H1 (cell line): Measurements from ENCODE around the gene STRIP2.

Source experiments
- CTCF ChIP-seq, 3 experiments: IDR thresholded peaks; 1 replicate in 2 of 3; 2 replicates in 1 of 3; pipeline versions ENCODE4 v1.5.1 to v1.6.1; 2011; ENCODE audit warnings: low read length in 3 of 3, mild to moderate bottlenecking in 3 of 3, inconsistent platforms in 2 of 3, low read depth in 1 of 3, moderate library complexity in 1 of 3; ENCODE audit not compliant: insufficient read depth in 1 of 3; ENCODE audit errors: control extremely low read depth in 1 of 3
- EGR1 ChIP-seq: IDR thresholded peaks from 2 replicates; pipeline ENCODE4 v1.6.1; 2011; ENCODE audit warnings: low read depth, low read length, borderline replicate concordance
- EZH2 ChIP-seq: fragments of 200-600 bp; sonication (generic); IDR thresholded peaks from 2 replicates; pipeline ENCODE4 v1.7.1; 2012; ENCODE audit warnings: low read depth, mild to moderate bottlenecking, moderate library complexity, low read length, inconsistent platforms; ENCODE audit not compliant: severe bottlenecking
- POLR2A ChIP-seq, 2 experiments: IDR thresholded peaks; 1 replicate in 1 of 2; 2 replicates in 1 of 2; pipeline ENCODE4 v1.6.1; 2011; ENCODE audit warnings: low read depth in 2 of 2, low read length in 2 of 2, mild to moderate bottlenecking in 2 of 2; ENCODE audit errors: control extremely low read depth in 1 of 2

DNA sequence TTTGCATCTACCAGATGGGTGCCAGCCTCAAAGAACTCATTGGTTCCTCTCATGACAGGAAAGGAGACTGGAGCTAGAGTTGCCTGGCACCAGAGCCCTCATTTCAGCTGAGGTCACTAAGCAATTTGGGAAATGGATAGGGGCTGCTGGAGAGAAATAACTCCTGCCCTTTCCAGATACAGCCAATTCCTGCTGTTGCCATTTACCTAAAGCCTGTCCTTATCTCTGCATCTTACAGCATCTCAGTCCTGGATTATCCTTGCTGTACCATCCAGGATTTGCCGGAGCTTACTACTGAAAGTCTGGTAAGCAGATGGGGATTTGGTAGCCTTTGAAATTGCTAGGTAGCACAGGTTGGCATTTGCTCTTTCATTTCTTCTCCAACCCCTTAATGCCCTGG is 36.2 kb downstream of the STRIP2 start:
- no peak for TF ChIP-seq EZH2
- no peak for TF ChIP-seq CTCF (IDR thresholded peaks at IDR 0.05; ENCODE audit: control extremely low read depth in 1 of 3, insufficient read depth in 1 of 3, low read depth in 1 of 3, low read length in 3 of 3)
- no peak for TF ChIP-seq POLR2A (IDR thresholded peaks at IDR 0.05; ENCODE audit: control extremely low read depth in 1 of 2, low read depth in 2 of 2, low read length in 2 of 2)
- no peak for TF ChIP-seq EGR1
